ENCODE data around the gene PEMT. TPM values are rescaled to one million over a fixed set of nuclear protein-coding genes. Genes with fewer than 3 reads are reported as not detected.

The PEMT gene
- total and polyA plus RNA-seq, 9 of the 15 experiments (the other 6 are each of a cell fraction or from before 2014, with no cell fraction given): 1.4 to 36.4 (median 13.6) TPM

GRCh38 chr17:17591355-17592298, at the start of gene PEMT (continued):
- TF ChIP-seq ZFP36 (IDR thresholded peaks at IDR 0.05; ENCODE audit: low read depth, low read length, partially characterized antibody) (no peak), JUND (IDR thresholded peaks at IDR 0.05; ENCODE audit: borderline replicate concordance, low read depth, low read length) (0 out of 2 replicates have a peak, but pooled peaks have one; percentile 17), JUND (tag; IDR thresholded peaks at IDR 0.05; ENCODE audit: borderline replicate concordance, low read depth, low read length) (no peak), ZNF282 (CRISPR knock-in tag; IDR thresholded peaks at IDR 0.05) (no peak), MEF2A (IDR thresholded peaks at IDR 0.05; ENCODE audit: control insufficient read depth, low read depth, low read length) (no peak), CTBP1 (IDR thresholded peaks at IDR 0.05; ENCODE audit: borderline replicate concordance) (peak; percentile 59; the same call in 1 of the 2 replicates), ZNF77 (CRISPR knock-in tag; IDR thresholded peaks at IDR 0.05) (no peak), RBM15 (IDR thresholded peaks at IDR 0.05; ENCODE audit: insufficient read depth, low read length) (no peak), HOXB6 (CRISPR knock-in tag; IDR thresholded peaks at IDR 0.05; ENCODE audit: borderline replicate concordance) (no peak), CHD1 (IDR thresholded peaks at IDR 0.05; ENCODE audit: low read length) (no peak), CCNT2 (IDR thresholded peaks at IDR 0.05; ENCODE audit: borderline replicate concordance, extremely low read depth, insufficient read length, low read depth, low read length) (peak; percentile 22), NFIC (IDR thresholded peaks at IDR 0.05) (no peak; the same call in 1 of the 2 replicates), CREM (IDR thresholded peaks at IDR 0.05; ENCODE audit: low read depth) (peak; percentile 86)
- TF ChIP-seq, protein P1, sequence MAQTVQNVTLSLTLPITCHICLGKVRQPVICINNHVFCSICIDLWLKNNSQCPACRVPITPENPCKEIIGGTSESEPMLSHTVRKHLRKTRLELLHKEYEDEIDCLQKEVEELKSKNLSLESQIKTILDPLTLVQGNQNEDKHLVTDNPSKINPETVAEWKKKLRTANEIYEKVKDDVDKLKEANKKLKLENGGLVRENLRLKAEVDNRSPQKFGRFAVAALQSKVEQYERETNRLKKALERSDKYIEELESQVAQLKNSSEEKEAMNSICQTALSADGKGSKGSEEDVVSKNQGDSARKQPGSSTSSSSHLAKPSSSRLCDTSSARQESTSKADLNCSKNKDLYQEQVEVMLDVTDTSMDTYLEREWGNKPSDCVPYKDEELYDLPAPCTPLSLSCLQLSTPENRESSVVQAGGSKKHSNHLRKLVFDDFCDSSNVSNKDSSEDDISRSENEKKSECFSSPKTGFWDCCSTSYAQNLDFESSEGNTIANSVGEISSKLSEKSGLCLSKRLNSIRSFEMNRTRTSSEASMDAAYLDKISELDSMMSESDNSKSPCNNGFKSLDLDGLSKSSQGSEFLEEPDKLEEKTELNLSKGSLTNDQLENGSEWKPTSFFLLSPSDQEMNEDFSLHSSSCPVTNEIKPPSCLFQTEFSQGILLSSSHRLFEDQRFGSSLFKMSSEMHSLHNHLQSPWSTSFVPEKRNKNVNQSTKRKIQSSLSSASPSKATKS (CRISPR knock-in tag; IDR thresholded peaks at IDR 0.05): no peak
- TF ChIP-seq, protein P2, sequence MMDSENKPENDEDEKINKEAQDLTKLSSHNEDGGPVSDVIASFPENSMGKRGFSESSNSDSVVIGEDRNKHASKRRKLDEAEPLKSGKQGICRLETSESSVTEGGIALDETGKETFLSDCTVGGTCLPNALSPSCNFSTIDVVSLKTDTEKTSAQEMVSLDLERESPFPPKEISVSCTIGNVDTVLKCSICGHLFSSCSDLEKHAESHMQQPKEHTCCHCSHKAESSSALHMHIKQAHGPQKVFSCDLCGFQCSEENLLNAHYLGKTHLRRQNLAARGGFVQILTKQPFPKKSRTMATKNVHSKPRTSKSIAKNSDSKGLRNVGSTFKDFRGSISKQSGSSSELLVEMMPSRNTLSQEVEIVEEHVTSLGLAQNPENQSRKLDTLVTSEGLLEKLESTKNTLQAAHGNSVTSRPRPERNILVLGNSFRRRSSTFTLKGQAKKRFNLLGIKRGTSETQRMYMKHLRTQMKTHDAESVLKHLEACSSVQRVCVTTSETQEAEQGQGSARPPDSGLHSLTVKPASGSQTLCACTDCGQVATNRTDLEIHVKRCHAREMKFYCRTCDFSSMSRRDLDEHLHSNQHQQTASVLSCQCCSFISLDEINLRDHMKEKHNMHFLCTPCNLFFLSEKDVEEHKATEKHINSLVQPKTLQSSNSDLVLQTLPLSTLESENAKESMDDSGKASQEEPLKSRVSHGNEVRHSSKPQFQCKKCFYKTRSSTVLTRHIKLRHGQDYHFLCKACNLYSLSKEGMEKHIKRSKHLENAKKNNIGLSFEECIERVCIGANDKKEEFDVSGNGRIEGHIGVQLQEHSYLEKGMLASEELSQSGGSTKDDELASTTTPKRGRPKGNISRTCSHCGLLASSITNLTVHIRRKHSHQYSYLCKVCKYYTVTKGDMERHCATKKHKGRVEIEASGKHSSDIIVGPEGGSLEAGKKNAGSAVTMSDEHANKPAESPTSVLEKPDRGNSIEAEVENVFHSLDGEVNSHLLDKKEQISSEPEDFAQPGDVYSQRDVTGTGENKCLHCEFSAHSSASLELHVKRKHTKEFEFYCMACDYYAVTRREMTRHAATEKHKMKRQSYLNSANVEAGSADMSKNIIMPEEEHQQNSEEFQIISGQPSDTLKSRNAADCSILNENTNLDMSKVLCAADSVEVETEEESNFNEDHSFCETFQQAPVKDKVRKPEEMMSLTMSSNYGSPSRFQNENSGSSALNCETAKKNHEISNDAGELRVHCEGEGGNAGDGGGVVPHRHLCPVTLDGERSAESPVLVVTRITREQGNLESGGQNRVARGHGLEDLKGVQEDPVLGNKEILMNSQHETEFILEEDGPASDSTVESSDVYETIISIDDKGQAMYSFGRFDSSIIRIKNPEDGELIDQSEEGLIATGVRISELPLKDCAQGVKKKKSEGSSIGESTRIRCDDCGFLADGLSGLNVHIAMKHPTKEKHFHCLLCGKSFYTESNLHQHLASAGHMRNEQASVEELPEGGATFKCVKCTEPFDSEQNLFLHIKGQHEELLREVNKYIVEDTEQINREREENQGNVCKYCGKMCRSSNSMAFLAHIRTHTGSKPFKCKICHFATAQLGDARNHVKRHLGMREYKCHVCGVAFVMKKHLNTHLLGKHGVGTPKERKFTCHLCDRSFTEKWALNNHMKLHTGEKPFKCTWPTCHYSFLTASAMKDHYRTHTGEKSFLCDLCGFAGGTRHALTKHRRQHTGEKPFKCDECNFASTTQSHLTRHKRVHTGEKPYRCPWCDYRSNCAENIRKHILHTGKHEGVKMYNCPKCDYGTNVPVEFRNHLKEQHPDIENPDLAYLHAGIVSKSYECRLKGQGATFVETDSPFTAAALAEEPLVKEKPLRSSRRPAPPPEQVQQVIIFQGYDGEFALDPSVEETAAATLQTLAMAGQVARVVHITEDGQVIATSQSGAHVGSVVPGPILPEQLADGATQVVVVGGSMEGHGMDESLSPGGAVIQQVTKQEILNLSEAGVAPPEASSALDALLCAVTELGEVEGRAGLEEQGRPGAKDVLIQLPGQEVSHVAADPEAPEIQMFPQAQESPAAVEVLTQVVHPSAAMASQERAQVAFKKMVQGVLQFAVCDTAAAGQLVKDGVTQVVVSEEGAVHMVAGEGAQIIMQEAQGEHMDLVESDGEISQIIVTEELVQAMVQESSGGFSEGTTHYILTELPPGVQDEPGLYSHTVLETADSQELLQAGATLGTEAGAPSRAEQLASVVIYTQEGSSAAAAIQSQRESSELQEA (IDR thresholded peaks at IDR 0.05; ENCODE audit: low read depth): no peak
- TF ChIP-seq, protein P3, sequence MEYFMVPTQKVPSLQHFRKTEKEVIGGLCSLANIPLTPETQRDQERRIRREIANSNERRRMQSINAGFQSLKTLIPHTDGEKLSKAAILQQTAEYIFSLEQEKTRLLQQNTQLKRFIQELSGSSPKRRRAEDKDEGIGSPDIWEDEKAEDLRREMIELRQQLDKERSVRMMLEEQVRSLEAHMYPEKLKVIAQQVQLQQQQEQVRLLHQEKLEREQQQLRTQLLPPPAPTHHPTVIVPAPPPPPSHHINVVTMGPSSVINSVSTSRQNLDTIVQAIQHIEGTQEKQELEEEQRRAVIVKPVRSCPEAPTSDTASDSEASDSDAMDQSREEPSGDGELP (CRISPR knock-in tag; IDR thresholded peaks at IDR 0.05; ENCODE audit: borderline replicate concordance): peak; percentile 77

Data from K562 (cell line).